Activated CD4-positive, CD25-positive, alpha-beta regulatory T cell treated with anti-CD3 and anti-CD28 coated beads, Interleukin-2, amount 50 U/mL, for 24 hours (primary cell): ENCODE data around the gene LRRC2.
"Not testable (repeated sequence)": the region's sequence is repeated elsewhere in the genome, so short reads cannot be mapped to it uniquely, and the experiment has no call there.

Experiments
- ATAC-seq, 2 donors: fragments of 150-1000 bp; cut with Tn5 transposase; one replicate each; pipeline ENCODE4 v1.10.0; 2021; ENCODE audit warnings: mild to moderate bottlenecking in 1 of 2, moderate library complexity in 1 of 2

LRRC2 gene, protein sequence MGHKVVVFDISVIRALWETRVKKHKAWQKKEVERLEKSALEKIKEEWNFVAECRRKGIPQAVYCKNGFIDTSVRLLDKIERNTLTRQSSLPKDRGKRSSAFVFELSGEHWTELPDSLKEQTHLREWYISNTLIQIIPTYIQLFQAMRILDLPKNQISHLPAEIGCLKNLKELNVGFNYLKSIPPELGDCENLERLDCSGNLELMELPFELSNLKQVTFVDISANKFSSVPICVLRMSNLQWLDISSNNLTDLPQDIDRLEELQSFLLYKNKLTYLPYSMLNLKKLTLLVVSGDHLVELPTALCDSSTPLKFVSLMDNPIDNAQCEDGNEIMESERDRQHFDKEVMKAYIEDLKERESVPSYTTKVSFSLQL

DNA sequence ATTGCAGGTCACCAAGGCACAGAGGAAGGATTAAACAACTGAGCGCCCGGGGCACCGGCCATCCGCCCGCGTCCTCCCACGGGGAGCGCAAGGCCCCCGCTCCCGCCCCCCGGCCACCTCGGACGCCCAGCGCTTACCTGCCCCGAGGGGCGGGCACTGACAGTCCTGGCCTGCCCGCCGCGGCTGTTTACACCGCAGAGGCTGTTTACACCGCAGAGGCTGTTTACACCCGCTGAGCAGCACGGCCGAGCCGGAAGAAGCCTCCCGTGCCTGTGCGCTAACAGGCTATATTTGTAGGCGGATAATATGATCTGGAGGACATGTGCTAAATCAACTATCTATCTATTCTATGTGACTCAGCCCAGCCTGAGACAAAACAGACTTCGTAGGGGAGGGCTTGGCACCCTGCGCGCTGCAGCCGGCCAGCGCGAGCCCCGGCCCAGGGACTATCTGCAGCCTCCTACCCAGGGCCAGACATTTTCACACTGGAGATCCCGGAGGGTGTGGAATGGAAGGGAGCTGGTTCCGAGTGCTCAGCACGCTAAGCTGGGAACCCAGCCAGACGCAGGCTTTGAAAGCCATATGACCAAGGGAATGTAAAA, at the start of gene LRRC2:
Gene LRRC2 (minus strand): TSS at position 263 of the 602 bp plus-strand sequence. CDS start 14,711 bp downstream, outside the sequence.
- peak; percentile 70 to 81 for ATAC-seq

DNA sequence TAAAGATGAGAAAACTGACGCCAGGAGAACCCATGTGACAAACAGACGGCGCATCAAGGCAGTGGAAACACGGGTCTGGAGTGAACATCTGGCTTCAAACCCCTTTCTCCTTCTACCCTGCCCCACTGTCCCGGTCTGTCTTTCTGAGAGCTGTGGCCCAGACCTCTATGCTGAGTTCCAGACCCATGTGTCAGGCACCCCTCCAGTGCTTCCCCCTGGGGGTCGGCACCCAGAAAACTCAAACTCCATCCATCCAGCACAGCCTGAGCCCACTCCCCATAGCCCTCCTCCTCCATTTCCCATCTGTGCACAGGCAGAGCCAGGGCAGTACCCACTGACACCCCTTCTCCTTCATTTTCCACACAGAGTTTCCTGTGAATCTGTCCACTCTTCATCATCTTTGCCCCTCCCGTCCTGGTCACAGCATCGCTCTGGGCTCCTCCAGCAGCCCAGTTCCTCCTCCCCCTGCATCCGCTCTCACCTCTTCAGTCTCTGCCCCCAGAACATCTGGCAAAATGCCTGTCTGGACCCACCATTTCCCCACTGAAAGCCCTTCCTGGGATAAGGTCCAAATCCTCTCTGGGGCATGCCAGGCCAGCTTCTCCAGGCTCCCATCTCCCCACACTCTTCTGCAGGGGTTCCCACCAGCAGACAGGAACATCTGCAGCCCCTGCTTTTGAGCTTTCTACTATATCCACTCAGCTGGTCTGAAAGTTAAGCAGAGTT, 49.1 kb upstream of the LRRC2 start:
- no peak for ATAC-seq

DNA sequence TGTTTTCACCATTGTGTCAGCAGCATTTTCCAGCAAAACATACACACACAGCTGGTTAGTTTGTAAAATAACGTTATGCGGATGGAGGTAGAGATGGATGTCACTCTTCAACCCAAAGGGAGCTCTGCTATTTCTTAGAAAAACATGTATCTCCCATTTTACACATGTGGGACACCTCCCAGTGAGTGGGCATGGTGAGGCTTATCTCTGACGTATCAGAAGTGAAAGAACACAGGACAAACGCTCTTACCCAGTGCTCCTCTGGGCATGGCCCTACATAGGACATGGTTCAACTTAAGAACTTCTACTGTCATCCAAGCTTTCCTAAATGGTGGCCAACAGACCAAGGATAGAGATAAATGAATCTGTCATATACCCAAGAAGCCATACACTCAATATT, 48.3 kb upstream of the LRRC2 start:
- ATAC-seq = no peak

DNA sequence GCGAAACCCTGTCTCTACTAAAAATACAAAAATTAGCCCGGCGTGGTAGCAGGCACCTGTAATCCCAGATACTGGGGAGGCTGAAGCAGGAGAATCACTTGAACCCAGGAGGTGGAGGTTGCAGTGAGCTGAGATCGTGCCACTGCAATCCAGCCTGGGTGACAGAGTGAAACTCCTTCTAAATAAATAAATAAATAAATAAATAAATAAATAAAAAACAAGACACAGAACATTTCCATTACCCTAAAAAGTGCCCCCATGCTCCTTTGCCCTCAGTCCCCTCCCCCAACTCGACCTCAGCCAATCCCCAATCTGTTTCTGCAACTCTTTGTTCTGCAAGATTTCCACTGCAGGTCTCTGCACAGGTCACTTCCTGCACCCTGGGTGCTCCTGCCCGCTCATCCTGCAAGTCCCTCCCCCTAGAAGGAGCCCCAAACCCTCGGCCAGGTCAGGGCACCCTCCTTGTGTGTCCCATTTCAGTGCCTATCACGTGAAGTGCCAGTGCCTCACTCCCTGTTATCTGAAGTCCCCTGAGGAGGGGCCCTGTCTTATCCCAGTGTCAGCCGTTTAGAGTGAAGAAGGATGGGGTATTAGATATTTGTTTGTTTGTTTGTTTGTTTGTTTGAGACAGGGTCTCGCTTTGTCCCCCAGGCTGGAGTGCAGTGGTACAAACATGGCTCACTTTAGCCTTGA, 47.4 kb upstream of the LRRC2 start:
- no peak for ATAC-seq

DNA sequence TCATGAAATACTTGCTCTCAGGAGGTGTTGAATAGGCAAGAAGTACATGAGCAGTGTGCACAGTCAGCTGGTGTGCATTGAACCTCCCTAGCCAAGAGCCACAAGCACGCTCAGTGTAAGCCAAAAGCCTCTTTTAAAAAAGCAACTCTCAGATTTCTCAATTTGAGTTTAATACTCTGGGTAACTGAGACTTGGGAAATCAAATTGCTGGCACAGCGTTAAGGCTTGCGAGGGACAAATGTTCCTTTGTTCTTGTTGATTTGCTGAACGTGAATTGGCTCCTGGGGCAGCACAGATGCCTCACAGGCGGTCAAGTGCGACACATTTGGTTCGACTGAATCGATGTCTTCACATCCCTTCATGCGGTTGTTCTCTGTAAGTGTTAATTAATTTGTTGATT, 46.2 kb upstream of the LRRC2 start, which contains the start of gene FAM240A:
Gene FAM240A (plus strand): TSS at position 202 of the 400 bp plus-strand sequence. CDS start 159 bp downstream, at position 361.
- no peak for ATAC-seq

DNA sequence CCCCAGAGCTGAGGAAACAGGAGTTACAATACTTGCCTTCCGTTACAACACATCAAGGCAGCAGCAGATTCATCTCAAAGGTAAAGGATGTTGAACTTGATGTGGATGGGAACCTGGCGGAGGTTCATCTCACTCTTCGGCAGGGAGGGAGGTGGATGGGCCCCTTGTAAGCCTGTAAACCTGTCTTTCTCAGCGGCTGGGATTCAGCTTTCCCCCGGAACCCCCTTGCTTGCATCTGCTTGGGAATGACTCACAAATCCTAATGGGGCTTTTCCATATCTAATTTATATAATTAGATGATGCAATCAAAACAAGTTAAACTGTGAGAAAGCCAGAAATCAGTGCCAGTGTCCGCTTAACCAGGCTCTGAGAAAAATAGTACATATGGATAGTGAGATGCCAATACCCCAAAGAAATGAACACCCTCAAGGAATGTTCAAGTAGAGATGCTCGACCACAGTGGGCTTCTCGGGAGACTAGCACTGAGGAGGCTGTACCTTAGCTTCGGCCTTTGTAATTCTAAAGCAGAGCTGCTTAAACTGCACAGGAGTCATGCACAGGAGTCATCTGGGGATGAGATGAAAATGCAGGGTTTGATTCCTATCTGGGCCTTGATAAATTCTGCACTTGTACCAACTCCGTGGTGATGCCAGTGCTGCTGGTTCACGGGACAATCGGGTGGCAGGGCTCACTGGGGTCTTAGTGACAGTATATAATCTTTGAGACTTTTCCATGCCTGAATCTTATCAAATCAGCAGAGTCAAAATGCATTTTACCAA, 44.0 kb upstream of the LRRC2 start:
- ATAC-seq = no peak

DNA sequence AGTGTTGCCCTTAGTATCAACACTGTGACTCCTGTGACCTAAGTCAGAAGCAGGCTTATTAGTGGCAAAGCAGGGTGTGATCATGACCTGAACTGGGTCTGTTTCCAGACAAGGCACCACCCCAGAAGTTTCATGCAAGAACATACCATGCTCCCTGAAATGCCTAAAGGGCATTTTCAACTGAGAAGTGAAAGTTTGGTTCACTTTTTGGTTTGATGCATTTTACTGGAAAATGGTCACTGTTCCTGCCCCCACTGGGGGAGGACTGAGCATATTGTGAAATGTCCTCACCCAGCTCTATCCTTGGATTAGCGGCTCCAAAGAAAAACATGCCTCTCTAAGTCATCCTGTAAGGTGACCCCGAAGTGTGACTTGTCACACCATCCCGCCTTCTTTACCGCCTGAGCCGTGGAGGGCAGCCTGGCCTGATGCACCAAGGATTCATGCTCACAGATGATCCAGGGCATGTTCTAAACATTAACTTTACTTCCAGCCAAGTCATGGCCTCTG, 43.2 kb upstream of the LRRC2 start:
- no peak for ATAC-seq

DNA sequence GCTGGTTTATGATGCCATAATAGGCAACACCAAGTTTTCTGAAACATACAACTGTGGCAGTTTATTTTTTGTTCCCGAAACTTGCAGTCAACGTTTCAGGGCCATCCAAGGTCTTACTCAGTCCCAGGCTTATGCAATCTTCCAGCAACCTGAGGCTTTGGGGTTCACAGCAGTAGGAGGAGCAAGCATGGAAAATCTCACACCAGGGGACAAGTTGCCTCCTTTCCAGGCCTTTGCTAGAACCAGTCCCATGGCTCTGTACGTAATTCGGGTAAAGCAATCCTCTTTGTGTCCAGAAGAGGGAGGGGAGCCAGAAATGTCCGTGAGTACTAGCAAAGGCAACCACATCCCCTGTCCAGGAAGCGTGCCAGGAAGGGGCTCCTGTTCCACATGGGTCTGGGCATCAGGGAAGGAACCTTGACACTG, 41.5 kb upstream of the LRRC2 start:
- no peak for ATAC-seq

DNA sequence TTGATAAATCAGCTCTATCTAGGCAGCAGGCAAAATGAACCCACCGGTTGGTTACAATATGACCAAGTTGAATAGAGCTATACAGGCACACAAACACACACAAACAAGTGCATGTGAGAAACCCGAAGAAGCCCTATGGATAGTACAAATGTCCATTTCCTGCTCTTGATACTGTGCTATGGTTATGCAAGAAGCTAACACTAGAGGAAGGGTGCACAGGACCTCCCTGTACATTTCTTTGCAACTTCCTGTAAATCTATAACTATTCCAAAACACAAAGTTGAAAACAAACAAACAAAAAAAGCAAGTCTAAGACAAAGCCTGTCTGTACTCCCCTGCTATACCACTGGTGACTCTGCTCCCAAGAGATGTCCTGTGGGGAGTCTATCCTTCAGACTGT, 38.0 kb upstream of the LRRC2 start:
- ATAC-seq = no peak

DNA sequence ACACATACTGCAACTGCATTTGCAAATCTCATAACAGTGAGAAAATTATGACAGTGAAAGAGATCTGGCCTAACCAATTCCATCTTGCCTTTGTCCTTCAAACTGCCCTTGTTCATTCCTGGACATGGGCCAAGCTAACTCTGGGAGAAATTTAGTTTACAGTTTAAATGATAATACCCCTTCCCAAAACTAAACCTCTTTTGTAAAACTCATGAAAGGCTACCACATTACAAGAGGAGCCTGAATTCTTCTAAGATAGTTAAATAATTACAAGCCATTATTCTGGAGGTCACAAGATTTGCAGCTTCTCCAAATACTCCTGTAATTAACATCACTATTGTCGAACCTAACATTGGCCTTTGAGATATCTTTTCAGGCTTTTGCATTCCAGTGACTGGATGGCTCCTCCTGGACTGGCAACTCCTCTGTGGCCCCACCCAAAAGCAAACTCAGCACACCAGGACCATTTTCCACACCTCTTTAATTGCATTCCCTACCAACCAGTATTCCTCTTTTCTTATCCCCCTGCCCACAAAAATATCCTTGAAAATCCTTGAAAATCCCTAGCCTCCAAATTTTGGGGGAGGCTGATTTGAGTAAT, 37.4 kb upstream of the LRRC2 start:
- ATAC-seq = no peak

DNA sequence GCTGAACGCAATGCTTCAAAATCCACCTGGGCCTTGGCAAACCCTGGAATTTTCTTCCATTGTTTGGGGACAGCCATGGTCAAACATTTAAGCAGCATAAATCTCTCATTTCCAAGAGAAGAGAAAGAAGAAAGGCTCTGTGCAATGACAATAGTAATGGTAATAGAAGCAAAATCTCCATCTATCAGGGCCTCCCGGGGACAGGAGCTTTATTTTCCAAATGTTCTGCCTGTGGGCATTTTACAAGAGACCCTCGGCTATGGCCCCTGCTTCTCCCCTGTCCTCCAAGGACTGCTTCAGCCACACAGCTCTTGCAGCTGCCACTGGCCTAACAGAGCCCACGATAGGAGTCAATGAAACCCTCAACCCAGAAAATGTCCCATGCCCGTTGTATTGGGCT, 33.5 kb upstream of the LRRC2 start:
- ATAC-seq = no peak

DNA sequence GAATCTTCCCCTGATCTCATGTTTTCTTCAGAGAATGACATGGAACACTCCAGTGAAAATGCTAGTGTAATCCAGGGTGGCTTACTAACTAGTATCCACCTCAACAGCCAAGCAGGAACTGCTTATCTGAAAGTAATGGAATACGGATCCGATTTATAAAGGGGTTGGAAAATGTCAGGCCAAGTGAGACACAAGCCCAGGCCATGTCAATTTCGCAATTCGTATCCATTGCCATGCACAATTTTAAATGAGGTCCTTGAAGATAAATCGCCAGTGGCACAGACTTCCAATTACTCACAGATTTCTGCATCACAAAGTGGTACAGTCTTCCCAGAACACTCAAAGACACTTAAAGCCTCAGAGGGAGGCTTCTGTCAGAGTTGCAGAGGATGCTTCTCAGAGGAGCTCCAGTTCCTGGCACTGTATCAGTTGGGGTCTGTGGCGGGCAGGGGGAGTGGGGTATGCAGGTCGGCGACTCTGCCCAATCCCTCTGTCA, 29.8 kb upstream of the LRRC2 start:
- ATAC-seq = no peak

DNA sequence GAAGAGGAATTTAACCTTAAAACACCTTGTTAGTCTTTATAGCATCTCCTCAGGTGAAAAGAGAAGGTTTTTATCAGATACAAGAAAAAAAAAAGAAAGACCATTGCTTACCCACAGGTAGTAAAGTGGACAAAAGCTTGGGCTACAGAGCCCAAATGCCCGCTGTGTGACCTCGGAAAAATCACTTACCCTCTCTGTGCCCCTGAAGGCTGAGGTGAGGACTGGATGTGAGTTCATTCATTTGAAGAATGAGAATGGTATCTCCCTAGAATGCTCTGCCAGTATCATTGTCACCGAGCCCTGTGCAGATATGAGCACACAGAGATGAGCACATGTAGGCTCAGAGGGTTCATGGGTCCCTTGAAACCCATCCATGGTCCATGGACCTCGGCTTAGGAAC, 28.6 kb upstream of the LRRC2 start:
- ATAC-seq = no peak

DNA sequence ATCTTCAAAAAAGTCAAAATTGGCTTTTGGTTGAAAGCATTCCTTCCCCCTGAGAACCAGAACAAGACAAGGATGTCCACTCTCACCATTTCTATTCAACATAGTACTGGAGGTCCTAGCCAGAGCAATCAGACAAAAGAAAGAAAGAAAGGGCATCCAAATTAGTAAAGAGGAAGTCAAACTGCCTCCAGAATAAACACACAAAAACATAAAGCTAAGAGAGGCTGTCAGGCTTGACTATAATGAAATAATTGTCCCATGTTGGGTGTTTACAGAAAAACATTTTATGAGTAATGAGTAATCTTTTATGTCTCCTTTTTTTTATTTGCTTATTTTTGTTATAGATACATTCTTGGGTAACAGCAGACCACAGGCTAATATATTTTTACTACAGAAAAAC, 27.9 kb upstream of the LRRC2 start:
- ATAC-seq = no peak

DNA sequence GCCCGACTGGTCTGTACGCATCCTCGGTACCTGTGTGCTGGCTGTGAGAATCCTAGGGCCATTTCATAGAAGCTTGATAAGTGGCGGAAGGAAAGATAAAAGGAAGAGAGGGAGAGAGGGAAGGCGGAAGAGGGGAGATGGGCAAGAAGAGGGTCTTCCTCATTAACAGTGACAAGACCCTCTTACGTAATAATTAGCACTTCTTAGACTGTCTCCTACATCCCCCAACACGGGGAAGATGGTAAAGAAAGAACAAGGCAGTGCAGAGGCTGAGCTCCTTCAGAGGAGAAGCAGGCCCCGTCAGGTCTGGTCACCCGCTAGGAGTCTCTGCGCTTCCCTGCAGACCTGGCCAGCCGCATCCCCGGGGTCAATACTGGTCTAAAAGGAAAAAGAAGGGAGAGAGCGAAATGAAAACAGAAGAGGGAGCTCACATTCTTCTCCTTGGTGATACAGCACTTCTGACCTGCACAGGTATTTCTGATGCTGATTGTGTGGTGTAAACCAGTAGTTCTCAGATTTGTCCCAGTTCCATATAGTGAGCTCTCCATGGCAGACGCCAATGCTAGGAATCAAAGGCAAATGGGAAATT, 27.3 kb upstream of the LRRC2 start:
- no peak for ATAC-seq

DNA sequence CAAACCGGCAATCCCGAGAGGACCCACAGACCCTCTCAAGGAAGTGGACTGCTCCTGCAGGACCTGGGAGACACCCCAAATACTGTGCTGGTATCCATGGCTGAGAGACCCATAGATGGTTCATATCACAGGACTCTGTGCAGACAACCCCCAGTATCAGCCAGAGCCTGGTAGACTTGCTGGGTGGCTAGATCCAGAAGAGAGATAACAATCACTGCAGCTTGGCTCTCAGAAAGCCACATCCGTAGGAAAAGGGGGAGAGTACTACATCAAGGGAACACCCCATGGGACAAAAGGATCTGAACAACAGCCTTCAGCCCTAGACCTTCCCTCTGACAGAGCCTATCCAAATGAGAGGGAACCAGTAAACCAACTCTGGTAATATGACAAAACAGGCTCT, 21.2 kb upstream of the LRRC2 start:
- not testable (repeated sequence) for ATAC-seq

DNA sequence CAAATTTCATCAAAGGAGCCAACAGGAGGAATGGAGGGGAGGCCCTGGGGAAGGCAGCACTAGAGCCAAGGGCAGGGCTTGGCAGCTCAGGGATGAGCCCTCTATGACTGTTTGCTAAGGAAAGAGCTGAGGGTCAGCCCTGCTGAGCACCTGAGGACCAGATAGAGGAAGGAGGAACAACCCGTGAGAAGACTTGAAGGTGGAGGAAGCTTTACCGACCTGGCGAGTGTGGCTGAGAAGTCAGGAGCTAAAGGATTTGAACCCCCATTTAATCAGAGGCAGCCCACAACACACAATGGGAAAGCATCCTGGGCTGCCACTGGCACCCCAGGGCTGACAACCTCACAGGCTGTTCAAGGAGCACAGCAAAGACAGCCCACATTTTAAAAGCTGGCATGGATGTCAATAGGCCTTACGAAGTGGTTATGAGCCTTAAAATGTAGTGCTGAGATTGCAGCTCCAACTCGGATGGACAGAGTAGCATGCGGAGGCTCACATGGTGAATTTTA, 20.7 kb upstream of the LRRC2 start:
- ATAC-seq = no peak

DNA sequence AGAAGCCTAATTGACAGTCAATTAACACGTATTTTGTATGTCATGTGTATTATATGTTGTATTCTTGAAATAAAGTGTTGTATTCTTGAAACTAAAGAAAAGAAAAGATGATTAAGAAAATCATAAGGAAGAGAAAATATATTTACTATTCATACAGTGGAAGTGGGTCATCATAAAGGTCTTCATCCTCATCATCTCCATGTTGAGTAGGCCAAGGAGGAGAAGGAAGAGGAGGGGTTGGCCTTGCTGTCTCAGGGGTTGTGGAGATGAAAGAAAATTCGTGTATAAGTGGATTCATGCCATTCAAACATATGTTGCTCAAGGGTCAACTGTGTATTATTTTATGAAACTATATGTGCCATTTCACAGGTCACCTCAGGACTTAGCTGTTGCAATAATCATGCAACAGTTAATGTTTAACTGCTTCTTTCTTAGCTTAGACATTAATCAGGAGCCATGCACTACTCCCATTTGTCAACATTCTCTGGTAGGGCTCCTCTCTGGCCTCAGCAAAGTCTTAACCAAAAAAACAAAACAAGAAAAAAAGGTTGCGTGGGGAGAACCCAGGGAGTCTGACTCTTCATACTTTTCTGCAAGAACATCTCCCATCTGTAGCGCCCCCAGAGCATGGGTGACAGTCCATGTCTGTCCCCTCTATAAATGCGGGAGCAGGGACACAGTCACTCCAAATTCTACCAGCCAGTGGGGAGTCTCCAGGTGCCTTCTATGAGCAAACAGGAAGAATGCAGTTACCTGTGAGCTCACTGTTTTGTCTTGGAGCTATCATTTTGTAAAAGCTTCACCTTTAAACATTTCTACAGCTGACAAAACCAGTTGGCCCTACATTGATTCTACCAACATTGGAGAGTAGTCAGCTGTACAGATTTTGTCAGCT, 19.9 kb upstream of the LRRC2 start:
- no peak for ATAC-seq

DNA sequence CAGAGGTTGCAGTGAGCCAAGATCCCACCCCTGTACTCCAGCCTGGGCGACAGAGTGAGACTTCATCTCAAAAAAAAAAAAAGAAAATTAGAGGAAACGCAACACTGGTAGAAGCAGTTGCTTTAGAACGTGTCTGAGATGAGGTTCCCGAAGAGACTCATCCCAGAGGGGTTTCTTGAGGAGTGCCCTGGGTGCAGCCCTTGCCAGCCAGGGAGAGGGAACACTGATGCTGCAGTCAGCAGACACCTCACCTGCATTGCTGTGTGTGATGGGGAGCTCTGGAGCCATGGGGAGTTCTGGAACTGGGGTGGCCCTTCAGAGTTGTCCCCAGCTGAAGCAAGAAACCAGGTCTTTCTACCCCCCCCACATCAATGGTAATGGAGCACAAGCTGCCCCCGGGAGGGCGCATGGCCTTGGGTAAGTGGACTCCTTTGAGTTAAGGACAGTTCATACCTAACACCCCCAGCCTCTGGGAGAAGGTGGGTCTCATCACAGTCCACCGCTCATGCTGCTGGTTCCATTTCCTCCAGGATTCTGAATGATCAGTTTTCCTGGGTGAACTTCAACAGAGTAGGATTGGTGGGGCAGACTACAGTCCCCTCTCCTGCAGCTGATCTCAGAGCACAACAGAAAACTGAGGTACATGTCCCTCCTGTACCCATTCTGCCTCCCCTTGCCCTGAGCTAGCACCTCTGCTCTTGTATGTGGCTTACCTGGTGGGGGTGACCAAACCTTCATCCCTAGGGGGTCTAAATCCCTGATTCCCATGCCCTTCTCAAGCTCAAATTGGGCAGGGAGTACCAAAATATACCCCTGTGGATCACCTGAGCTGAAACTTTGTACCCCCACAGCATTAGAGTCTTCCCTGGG, 18.7 kb upstream of the LRRC2 start:
- no peak for ATAC-seq
